HepG2 (cell line): ENCODE results near the gene LRRC10B. TPM values are rescaled to one million over a fixed set of nuclear protein-coding genes. Genes with fewer than 3 reads are reported as not detected.

Experiments
- ATAC-seq: fragments of 200-7000 bp; cut with Tn5 transposase; 3 replicates; pipeline ENCODE4 v1.9.1; 2020; ENCODE audit warnings: mild to moderate bottlenecking, moderate library complexity
- BruUV-seq: library from RNA; stranded (reverse); fragments of 400-500 nt; replicated peaks from 2 replicates; lab custom pipeline; 2021; lab: Mats Ljungman, UMichigan
- CTCF ChIA-PET: fragments of 300-600 bp; formaldehyde crosslinking; extraction: SDS; loops from one replicate; lab custom pipeline; 2021; ENCODE audit warnings: low total read pairs, inconsistent platforms, low intra/inter-chr PET ratio; lab: Yijun Ruan, JAX
- POLR2A ChIA-PET: fragments of 350-600 bp; sonication (Branson Sonifier 250); formaldehyde crosslinking; loops from one replicate; lab custom pipeline; 2020; ENCODE audit warnings: antibody characterized with exemption, inconsistent platforms; lab: Yijun Ruan, JAX
- DNase-seq: peaks from one replicate; pipeline ENCODE4 v3.0.0-alpha.2; 2015; ENCODE audit warnings: low spot score
- FAIRE-seq: peaks from 3 replicates; lab custom pipeline; 2011; peaks lifted over from hg19 to GRCh38; lab: Jason Lieb, UNC
- H2AFZ ChIP-seq: one replicate; pipeline ENCODE4 v1.6.1; 2011; ENCODE audit warnings: low read length, inconsistent platforms
- H3K27ac ChIP-seq: fragments of 300-600 bp; 3 replicates; pipeline ENCODE4 v1.8.0; 2011; ENCODE audit warnings: mixed run types, mild to moderate bottlenecking, mixed read lengths, low read length, inconsistent platforms; ENCODE audit not compliant: insufficient read depth; ENCODE audit errors: extremely low read length
- H3K27me3 ChIP-seq, 2 experiments: fragments of 200-600 bp in 1 of 2; 2 replicates in 1 of 2; 3 replicates in 1 of 2; pipeline versions ENCODE4 v1.6.0 to v1.8.0; 2011; ENCODE audit warnings: low read length in 2 of 2, mild to moderate bottlenecking in 2 of 2, moderate library complexity in 2 of 2, inconsistent platforms in 1 of 2; ENCODE audit not compliant: insufficient read depth in 2 of 2, control insufficient read depth in 1 of 2
- H3K36me3 ChIP-seq, 2 experiments: fragments of 200-600 bp in 1 of 2; replicated peaks in 1 of 2; 2 replicates in 1 of 2; 3 replicates in 1 of 2; pipeline versions ENCODE4 v1.5.1 to v1.8.0; 2011; ENCODE audit warnings: low read length in 2 of 2, inconsistent platforms in 1 of 2; ENCODE audit not compliant: insufficient read depth in 2 of 2, control insufficient read depth in 1 of 2
- H3K4me1 ChIP-seq: 2 replicates; pipeline ENCODE4 v1.5.1; 2012; ENCODE audit warnings: low read length, inconsistent platforms; ENCODE audit not compliant: insufficient read depth
- H3K4me2 ChIP-seq: 2 replicates; pipeline ENCODE4 v1.6.0; 2011; ENCODE audit warnings: low read depth, low read length, inconsistent platforms
- H3K4me3 ChIP-seq, 3 experiments: fragments of 200-600 bp in 1 of 3; sonication (generic), shearing (Covaris generic) in 1 of 3; replicated peaks in 1 of 3; 2 replicates each; pipeline ENCODE4 v1.5.1; 2011 to 2016; ENCODE audit warnings: low read length in 3 of 3, inconsistent platforms in 2 of 3, low read depth in 2 of 3, mild to moderate bottlenecking in 2 of 3, control low read depth in 1 of 3, mixed read lengths in 1 of 3; ENCODE audit not compliant: insufficient read depth in 1 of 3
- H3K79me2 ChIP-seq: one replicate; pipeline ENCODE4 v1.6.1; 2011; ENCODE audit warnings: low read length, inconsistent platforms; ENCODE audit not compliant: insufficient read depth
- H3K9ac ChIP-seq: 2 replicates; pipeline ENCODE4 v1.6.0; 2011; ENCODE audit warnings: mild to moderate bottlenecking, low read depth, low read length, inconsistent platforms; ENCODE audit not compliant: insufficient read depth
- H3K9me3 ChIP-seq: 2 replicates; pipeline ENCODE4 v1.5.1; 2012; ENCODE audit warnings: mild to moderate bottlenecking, low read length
- H4K20me1 ChIP-seq: 2 replicates; pipeline ENCODE4 v1.6.0; 2011; ENCODE audit warnings: inconsistent platforms, mild to moderate bottlenecking, low read length, moderate library complexity; ENCODE audit not compliant: insufficient read depth
- FOSL1 ChIP-seq: sonication (generic); formaldehyde crosslinking; IDR thresholded peaks from 2 replicates; pipeline ENCODE4 v1.9.0; 2021; ENCODE audit warnings: missing genetic modification reagents, borderline replicate concordance
- FOXA3 ChIP-seq: IDR thresholded peaks from 2 replicates; pipeline ENCODE4 v1.6.1; 2016; ENCODE audit warnings: missing genetic modification reagents, missing compliant biosample characterization
- KLF16 ChIP-seq, 2 experiments: sonication (generic) in 1 of 2; formaldehyde crosslinking in 1 of 2; IDR thresholded peaks; 2 replicates each; pipeline versions ENCODE4 v1.6.1 to v1.8.0; 2016 to 2023; ENCODE audit warnings: missing genetic modification reagents in 2 of 2, missing compliant biosample characterization in 1 of 2
- TFE3 ChIP-seq: IDR thresholded peaks from 2 replicates; pipeline ENCODE4 v1.6.1; 2016
- TOPORS ChIP-seq: sonication (generic); formaldehyde crosslinking; IDR thresholded peaks from 2 replicates; pipeline ENCODE4 v1.8.0; 2023; ENCODE audit warnings: mild to moderate bottlenecking, missing genetic modification reagents
- ZNF18 ChIP-seq: sonication (generic); formaldehyde crosslinking; IDR thresholded peaks from 2 replicates; pipeline ENCODE4 v1.8.0; 2022; ENCODE audit warnings: mild to moderate bottlenecking, missing genetic modification reagents; ENCODE audit not compliant: insufficient replicate concordance
- ZNF180 ChIP-seq: sonication (generic); formaldehyde crosslinking; IDR thresholded peaks from 2 replicates; pipeline ENCODE4 v1.4.0; 2020; ENCODE audit warnings: low read depth, missing genetic modification reagents, borderline replicate concordance
- ZNF292 ChIP-seq: sonication (generic); formaldehyde crosslinking; IDR thresholded peaks from 2 replicates; pipeline ENCODE4 v1.8.1; 2022; ENCODE audit warnings: mild to moderate bottlenecking, low read depth, missing genetic modification reagents, borderline replicate concordance
- ZNF577 ChIP-seq: sonication (generic); formaldehyde crosslinking; IDR thresholded peaks from 2 replicates; pipeline ENCODE4 v1.4.0; 2020; ENCODE audit warnings: mild to moderate bottlenecking, low read depth, missing genetic modification reagents, borderline replicate concordance
- WGBS: methylation state at CpG from one replicate; pipeline ENCODE4 v1.1.6; 2017; ENCODE audit warnings: low lambda C conversion rate; 5-methylcytosine and 5-hydroxymethylcytosine counted together
- in situ Hi-C: cut with HindIII; loops from 2 replicates; pipeline ENCODE4 v1.10.0; 2017; ENCODE audit warnings: low pct_unique_long_range_greater_than_20kb; ENCODE audit not compliant: extremely low pct_ligation_motif_present
- intact Hi-C: fragments of 100-400 bp; cut with micrococcal nuclease; formaldehyde crosslinking; loops from one replicate; pipeline ENCODE4 v1.10.0; 2022; ENCODE audit not compliant: unreplicated experiment
- polyA plus RNA-seq, 8 experiments: library from polyadenylated mRNA; depleted of rRNA in 3 of 8; stranded (reverse) in 7 of 8; unstranded in 1 of 8; fragments of >200 nt; fragmentation: Illumina TruSeq in 4 of 8; extraction: Trizol in 4 of 8; gene quantifications; 2 replicates each; pipeline versions ENCODE4 v1.2.1 to v1.2.3, GENCODE V29; 2011 to 2016; ENCODE audit warnings: low read depth in 4 of 8, missing spikeins in 1 of 8, mixed read lengths in 1 of 8; ENCODE audit not compliant: insufficient read depth in 1 of 8
- total RNA-seq, 5 experiments: library from RNA; depleted of rRNA; stranded (reverse); fragments of >200 nt; fragmentation: Illumina TruSeq; extraction: Trizol; gene quantifications; 2 replicates each; pipeline ENCODE4 v1.2.3, GENCODE V29; 2016; ENCODE audit warnings: low read depth in 1 of 5

LRRC10B gene
- total and polyA plus RNA-seq, 2 of the 13 experiments (the other 11 are each of a cell fraction or from before 2014, with no cell fraction given) = not detected

GRCh38 chr11:61534933-61535839, 26.6 kb downstream of the LRRC10B start (continued):
- TF ChIP-seq TOPORS (CRISPR knock-in tag) (no peak), ZNF180 (CRISPR knock-in tag) (no peak), KLF16 (CRISPR knock-in tag; IDR thresholded peaks at IDR 0.05) (no peak), TFE3 (CRISPR knock-in tag) (no peak)

- peaks cover 27% of the 10 kb centered on the region for H3K4me1 ChIP-seq
- peaks cover 0 to 3% of the 10 kb centered on the region in 2 experiments; a peak in 2 of 5 replicates for H3K27me3 ChIP-seq
- H3K27ac ChIP-seq = no peak overlapping the region
- ChIA-PET POLR2A (no interaction called here), CTCF (no interaction called here)
- DNase-seq (no peak), ATAC-seq (no peak), FAIRE-seq (no peak)
- no peak overlapping the region for H2AFZ ChIP-seq
- H4K20me1 ChIP-seq = no peaks in the 10 kb centered on the region
- no peaks in the 10 kb centered on the region for H3K79me2 ChIP-seq
- no peak overlapping the region for H3K4me3 ChIP-seq
- H3K9ac ChIP-seq = no peak overlapping the region
- no peak overlapping the region for H3K4me2 ChIP-seq
- intact Hi-C loops = no loop called here
- no TSS peak for BruUV-seq
- TF ChIP-seq ZNF577 (CRISPR knock-in tag) = no peak
- no peak for TF ChIP-seq FOSL1 (CRISPR knock-in tag)
- TF ChIP-seq ZNF292 (CRISPR knock-in tag) = no peak
- TF ChIP-seq FOXA3 (CRISPR knock-in tag) = no peak
- TF ChIP-seq ZNF18 (CRISPR knock-in tag) = no peak
- no peaks in the 10 kb centered on the region for H3K9me3 ChIP-seq
- 69% methylated on average over 16 of the region's 17 CpGs for WGBS
- in situ Hi-C loops = no loop called here
- H3K36me3 ChIP-seq = no peaks in the 10 kb centered on the region
Measured at GRCh38 chr11:61535998-61536675, 27.6 kb downstream of the LRRC10B start.
